CD4-positive, alpha-beta T cell (primary cell): ENCODE data around the gene MPO. TPM values are rescaled to one million over a fixed set of nuclear protein-coding genes. Genes with fewer than 3 reads are reported as not detected.

Experiments
- ATAC-seq: fragments of 200-7000 bp; cut with Tn5 transposase; one replicate; pipeline ENCODE4 v1.10.0; 2022; ENCODE audit warnings: mild to moderate bottlenecking; ENCODE audit not compliant: poor library complexity
- CTCF ChIA-PET: fragments of 350-600 bp; sonication (Branson Sonifier 250); formaldehyde crosslinking; loops from one replicate; lab custom pipeline; 2021; ENCODE audit warnings: antibody characterized with exemption, inconsistent platforms; lab: Charles Lee
- POLR2A ChIA-PET: fragments of 350-600 bp; sonication (Branson Sonifier 250); formaldehyde crosslinking; loops from one replicate; lab custom pipeline; 2021; ENCODE audit warnings: antibody characterized with exemption, inconsistent platforms; lab: Charles Lee
- DNase-seq, 14 experiments: peaks; one replicate each; pipeline ENCODE4 v3.0.0-alpha.2; 2013 to 2020; ENCODE audit warnings: mixed read lengths in 2 of 14
- H3K27ac ChIP-seq, 2 donors: one replicate each; pipeline versions ENCODE4 v1.5.1 to v1.7.0; 2013; ENCODE audit warnings: low read length in 2 of 2, low read depth in 1 of 2, mild to moderate bottlenecking in 1 of 2
- H3K27me3 ChIP-seq, 2 experiments: 1 replicate in 1 of 2; 2 replicates in 1 of 2; pipeline versions ENCODE4 v1.6.1 to v1.7.0; 2013; ENCODE audit warnings: low read length in 2 of 2, control low read depth in 1 of 2, mild to moderate bottlenecking in 1 of 2, moderate library complexity in 1 of 2; ENCODE audit not compliant: insufficient read depth in 2 of 2, control insufficient read depth in 1 of 2
- H3K36me3 ChIP-seq: one replicate; pipeline ENCODE4 v1.6.1; 2013; ENCODE audit warnings: low read length, control low read depth; ENCODE audit not compliant: insufficient read depth
- H3K4me1 ChIP-seq: one replicate; pipeline ENCODE4 v1.6.1; 2013; ENCODE audit warnings: low read length, control low read depth; ENCODE audit not compliant: insufficient read depth
- H3K4me3 ChIP-seq: one replicate; pipeline ENCODE4 v1.5.1; 2013; ENCODE audit warnings: mild to moderate bottlenecking, low read length, moderate library complexity
- H3K9me3 ChIP-seq, 2 experiments: 1 replicate in 1 of 2; 2 replicates in 1 of 2; pipeline versions ENCODE4 v1.6.1 to v1.7.0; 2013; ENCODE audit warnings: low read length in 2 of 2, mild to moderate bottlenecking in 2 of 2, control low read depth in 1 of 2, moderate library complexity in 1 of 2; ENCODE audit not compliant: control insufficient read depth in 1 of 2, insufficient read depth in 1 of 2
- H3K27ac Mint-ChIP-seq: one replicate; pipeline ENCODE4 v1.8.0; 2020; ENCODE audit warnings: mixed read lengths
- H3K27me3 Mint-ChIP-seq: one replicate; pipeline ENCODE4 v1.8.0; 2021; ENCODE audit warnings: mixed read lengths
- H3K36me3 Mint-ChIP-seq: one replicate; pipeline ENCODE4 v1.8.0; 2021; ENCODE audit warnings: low read depth, mixed read lengths
- H3K4me1 Mint-ChIP-seq: one replicate; pipeline ENCODE4 v1.8.0; 2021; ENCODE audit warnings: low read depth, mixed read lengths
- H3K4me3 Mint-ChIP-seq: one replicate; pipeline ENCODE4 v1.8.0; 2020; ENCODE audit warnings: mild to moderate bottlenecking, mixed read lengths
- H3K9me3 Mint-ChIP-seq: one replicate; pipeline ENCODE4 v1.8.0; 2020; ENCODE audit warnings: mixed read lengths
- intact Hi-C, 2 experiments: fragments of 100-400 bp; cut with DNase I in 1 of 2; cut with micrococcal nuclease in 1 of 2; formaldehyde crosslinking; loops; one replicate each; pipeline versions ENCODE4 v1.15.1 to v1.9.0; 2023 to 2025; cut with DNase I, micrococcal nuclease
- total RNA-seq, 174 experiments: library from RNA in 2 of 174; stranded (reverse) in 2 of 174; gene quantifications; one replicate each; pipeline ENCODE4 v1.2.3 and lab custom pipeline; 2021 to 2026
- TF ChIP-seq, protein P1 (sequence below): fragments of 200-600 bp; IDR thresholded peaks from one replicate; pipeline ENCODE4 v1.8.0; 2022; ENCODE audit warnings: antibody characterized with exemption, mild to moderate bottlenecking

Gene MPO
- total RNA-seq, 2 experiments from 2014 or later = 0.77 TPM; not detected in 1

DNA sequence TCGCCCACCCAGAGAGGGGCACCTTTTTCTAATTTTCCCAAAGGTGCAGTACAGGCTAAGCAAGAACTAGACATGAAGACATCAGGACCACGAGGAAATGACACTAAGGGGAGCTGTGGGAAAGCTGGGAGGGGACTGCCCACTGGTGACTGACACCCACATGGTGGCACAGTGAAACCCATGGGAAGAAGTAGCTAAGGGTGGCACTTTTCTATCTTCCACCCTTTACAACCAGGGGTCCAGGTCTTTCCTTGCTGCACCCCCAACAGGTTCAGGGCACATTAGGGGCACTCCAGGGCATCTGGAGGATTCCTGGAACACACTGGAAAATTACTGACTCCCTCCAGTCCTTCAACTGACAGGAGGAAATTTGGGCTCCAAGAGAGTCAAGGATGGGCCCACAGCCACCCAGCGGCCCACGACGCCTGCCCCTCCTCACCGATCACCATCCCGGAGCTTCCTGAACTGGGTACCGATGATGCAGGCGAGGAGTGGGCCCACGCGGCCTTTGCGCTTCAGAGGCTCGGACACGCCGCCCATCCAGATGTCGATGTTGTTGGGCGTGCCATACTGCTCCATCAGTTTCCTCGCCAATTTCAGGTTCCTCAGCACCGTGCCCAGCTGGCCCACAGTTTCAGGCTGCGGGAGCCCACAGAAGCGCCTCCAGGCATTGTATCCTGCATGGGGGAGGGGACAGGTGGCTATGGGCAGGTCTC lies 9.4 kb downstream of the MPO start:
- H3K4me3 Mint-ChIP-seq = no peak overlapping the region
- no peak overlapping the region for H3K27ac Mint-ChIP-seq
- H3K27me3 Mint-ChIP-seq = peaks cover 23% of the 10 kb centered on the region
- TF ChIP-seq, protein P1, sequence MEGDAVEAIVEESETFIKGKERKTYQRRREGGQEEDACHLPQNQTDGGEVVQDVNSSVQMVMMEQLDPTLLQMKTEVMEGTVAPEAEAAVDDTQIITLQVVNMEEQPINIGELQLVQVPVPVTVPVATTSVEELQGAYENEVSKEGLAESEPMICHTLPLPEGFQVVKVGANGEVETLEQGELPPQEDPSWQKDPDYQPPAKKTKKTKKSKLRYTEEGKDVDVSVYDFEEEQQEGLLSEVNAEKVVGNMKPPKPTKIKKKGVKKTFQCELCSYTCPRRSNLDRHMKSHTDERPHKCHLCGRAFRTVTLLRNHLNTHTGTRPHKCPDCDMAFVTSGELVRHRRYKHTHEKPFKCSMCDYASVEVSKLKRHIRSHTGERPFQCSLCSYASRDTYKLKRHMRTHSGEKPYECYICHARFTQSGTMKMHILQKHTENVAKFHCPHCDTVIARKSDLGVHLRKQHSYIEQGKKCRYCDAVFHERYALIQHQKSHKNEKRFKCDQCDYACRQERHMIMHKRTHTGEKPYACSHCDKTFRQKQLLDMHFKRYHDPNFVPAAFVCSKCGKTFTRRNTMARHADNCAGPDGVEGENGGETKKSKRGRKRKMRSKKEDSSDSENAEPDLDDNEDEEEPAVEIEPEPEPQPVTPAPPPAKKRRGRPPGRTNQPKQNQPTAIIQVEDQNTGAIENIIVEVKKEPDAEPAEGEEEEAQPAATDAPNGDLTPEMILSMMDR = no peak
- H3K4me1 Mint-ChIP-seq = no peaks in the 10 kb centered on the region
- H3K4me3 ChIP-seq = no peak overlapping the region
- no peaks in the 10 kb centered on the region for H3K36me3 Mint-ChIP-seq
- H3K9me3 Mint-ChIP-seq = no peaks in the 10 kb centered on the region
- H3K9me3 ChIP-seq = no peaks in the 10 kb centered on the region
- peaks cover 0 to 4% of the 10 kb centered on the region in 2 experiments for H3K27me3 ChIP-seq
- DNase-seq = no peak
- no peaks in the 10 kb centered on the region for H3K36me3 ChIP-seq
- ChIA-PET POLR2A (no interaction called here), CTCF (interaction anchor here (0.6 kb wide), 1 partner anchor 1453 kb away, joined by 3 read pairs; no protein-coding TSS in a partner anchor)
- no peak overlapping the region for H3K27ac ChIP-seq
- no peak for ATAC-seq
- intact Hi-C loops = no loop called here
- H3K4me1 ChIP-seq = no peaks in the 10 kb centered on the region

DNA sequence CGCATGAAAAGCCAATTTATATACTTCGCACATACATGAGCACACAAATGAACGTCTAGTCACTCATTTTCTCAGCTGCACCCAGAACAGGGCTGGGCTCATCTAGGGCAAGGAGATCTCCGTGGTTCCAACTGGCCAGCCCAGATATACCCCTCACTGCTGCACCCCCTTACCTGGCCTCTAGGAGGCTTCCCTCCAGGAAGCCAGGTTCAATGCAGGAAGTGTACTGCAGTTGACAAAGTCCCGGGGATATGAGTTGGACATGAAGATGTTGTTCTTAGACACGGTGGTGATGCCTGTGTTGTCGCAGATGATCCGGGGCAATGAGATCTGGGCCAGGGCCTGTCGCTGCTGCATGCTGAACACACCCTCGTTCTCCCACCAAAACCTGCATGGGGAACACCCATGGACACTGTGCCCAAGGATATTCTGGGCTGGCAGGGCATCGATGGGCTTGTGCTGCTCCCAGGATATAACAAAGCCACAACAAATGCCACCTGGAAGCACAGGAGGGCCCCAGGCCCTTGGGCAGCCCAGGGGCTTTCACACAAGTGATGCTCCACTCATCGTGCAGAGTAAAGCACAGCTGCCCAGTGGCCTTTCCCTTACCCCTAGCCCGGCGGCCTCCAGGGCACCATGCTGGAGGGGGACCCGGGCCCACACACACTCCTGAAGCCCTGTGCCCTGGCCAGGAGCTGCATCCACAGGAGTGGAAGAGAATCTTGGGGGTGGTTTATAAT lies 10.1 kb downstream of the MPO start:
- no peak for ATAC-seq
- DNase-seq = no peak

DNA sequence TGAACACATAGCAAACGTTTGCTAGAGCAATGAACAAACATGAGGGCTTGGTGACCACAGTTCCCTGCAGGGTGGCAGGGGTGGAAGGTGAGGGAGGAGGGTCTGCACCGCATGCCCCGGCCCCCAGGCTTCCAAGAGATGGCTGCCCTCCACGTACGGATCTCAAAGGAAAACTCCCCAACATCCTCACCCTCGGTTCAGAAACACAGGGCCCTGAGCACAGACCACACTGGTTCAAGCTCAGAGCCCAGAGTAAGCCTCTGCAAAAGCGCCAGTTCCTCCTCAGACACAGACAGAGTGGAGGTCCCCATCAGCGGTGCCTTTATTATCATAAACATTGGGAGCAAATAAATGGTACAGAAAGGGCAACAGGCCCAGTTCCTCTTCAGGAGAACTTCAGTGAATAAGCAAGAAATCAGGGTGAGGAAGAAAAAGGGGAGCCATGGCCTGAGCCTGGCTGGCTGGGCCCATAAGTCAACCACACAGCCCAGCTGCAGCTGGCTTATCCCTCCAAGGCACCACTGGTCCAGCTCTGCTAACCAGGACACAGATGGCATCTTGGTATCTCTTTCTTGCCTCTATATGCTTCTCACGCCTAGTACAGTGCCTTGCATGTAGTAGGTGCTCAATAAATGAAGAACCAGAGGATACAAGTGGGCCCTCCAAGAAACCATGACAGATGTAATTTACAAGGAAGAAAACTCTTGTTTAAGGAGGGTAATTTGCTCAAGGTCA lies 11.0 kb downstream of the MPO start:
- Histone ChIP-seq H3K4me1 (no peaks in the 10 kb centered on the region), H3K36me3 (no peaks in the 10 kb centered on the region), H3K27me3 (peaks cover 10 to 11% of the 10 kb centered on the region in 2 experiments), H3K9me3 (no peaks in the 10 kb centered on the region), H3K27ac (no peak overlapping the region), H3K4me3 (no peak overlapping the region)
- DNase-seq (no peak), ATAC-seq (no peak)
- no peak overlapping the region for H3K27ac Mint-ChIP-seq
- TF ChIP-seq, protein P1 = no peak
- no peak overlapping the region for H3K4me3 Mint-ChIP-seq
- H3K36me3 Mint-ChIP-seq = no peaks in the 10 kb centered on the region
- no peaks in the 10 kb centered on the region for H3K4me1 Mint-ChIP-seq
- POLR2A ChIA-PET = no interaction called here
- peaks cover 30% of the 10 kb centered on the region for H3K27me3 Mint-ChIP-seq
- intact Hi-C loops = no loop called here
- CTCF ChIA-PET = no interaction called here
- no peaks in the 10 kb centered on the region for H3K9me3 Mint-ChIP-seq

More for the DNA sequence above, 10.1 kb downstream of the MPO start:
- Histone ChIP-seq H3K4me3 (no peak overlapping the region), H3K36me3 (no peaks in the 10 kb centered on the region), H3K27me3 (peaks cover 6 to 8% of the 10 kb centered on the region in 2 experiments), H3K4me1 (no peaks in the 10 kb centered on the region), H3K27ac (no peak overlapping the region), H3K9me3 (no peaks in the 10 kb centered on the region)
- H3K27ac Mint-ChIP-seq = no peak overlapping the region
- ChIA-PET POLR2A (no interaction called here), CTCF (no interaction called here)
- no peaks in the 10 kb centered on the region for H3K36me3 Mint-ChIP-seq
- TF ChIP-seq, protein P1 = no peak
- intact Hi-C loops = no loop called here
- peaks cover 25% of the 10 kb centered on the region for H3K27me3 Mint-ChIP-seq
- H3K4me1 Mint-ChIP-seq = no peaks in the 10 kb centered on the region
- H3K4me3 Mint-ChIP-seq = no peak overlapping the region
- no peaks in the 10 kb centered on the region for H3K9me3 Mint-ChIP-seq
